Hepatocyte (in vitro differentiated cells): ENCODE data around the gene SNTG2. TPM values are rescaled to one million over a fixed set of nuclear protein-coding genes. Genes with fewer than 3 reads are reported as not detected.
"Not testable (repeated sequence)": the region's sequence is repeated elsewhere in the genome, so short reads cannot be mapped to it uniquely, and the experiment has no call there.

Experiments
- DNase-seq: peaks from one replicate; pipeline ENCODE4 v3.0.0-alpha.2; 2016; ENCODE audit warnings: low spot score
- H2AFZ ChIP-seq: fragments of 200-600 bp; sonication (generic); 2 replicates; pipeline ENCODE4 v1.6.0; 2016; ENCODE audit warnings: antibody characterized with exemption, mild to moderate bottlenecking
- H3K27ac ChIP-seq: fragments of 200-600 bp; sonication (generic); 2 replicates; pipeline ENCODE4 v1.5.1; 2016; ENCODE audit warnings: mild to moderate bottlenecking
- H3K27me3 ChIP-seq: fragments of 200-600 bp; sonication (generic); 2 replicates; pipeline ENCODE4 v1.6.1; 2016
- H3K36me3 ChIP-seq: fragments of 200-600 bp; sonication (generic); replicated peaks from 2 replicates; pipeline ENCODE4 v1.5.1; 2016; ENCODE audit warnings: low read depth; ENCODE audit not compliant: insufficient read depth
- H3K4me1 ChIP-seq: fragments of 200-600 bp; sonication (generic); 2 replicates; pipeline ENCODE4 v1.5.1; 2016; ENCODE audit warnings: mild to moderate bottlenecking, moderate library complexity; ENCODE audit not compliant: insufficient read depth
- H3K4me2 ChIP-seq: fragments of 200-600 bp; sonication (generic); 2 replicates; pipeline ENCODE4 v1.6.0; 2016
- H3K4me3 ChIP-seq: fragments of 200-600 bp; sonication (generic); 2 replicates; pipeline ENCODE4 v1.5.1; 2016; ENCODE audit warnings: mild to moderate bottlenecking
- H3K79me2 ChIP-seq: fragments of 200-600 bp; sonication (generic); 2 replicates; pipeline ENCODE4 v1.6.0; 2017; ENCODE audit warnings: mild to moderate bottlenecking
- H3K9me2 ChIP-seq: fragments of 200-600 bp; sonication (generic); replicated peaks from 2 replicates; pipeline ENCODE4 v1.6.0; 2017; ENCODE audit warnings: mild to moderate bottlenecking; ENCODE audit not compliant: insufficient read depth
- H3K9me3 ChIP-seq: fragments of 200-600 bp; sonication (generic); 2 replicates; pipeline ENCODE4 v1.5.1; 2016; ENCODE audit warnings: low read depth, mild to moderate bottlenecking
- H4K20me1 ChIP-seq: fragments of 200-600 bp; sonication (generic); 2 replicates; pipeline ENCODE4 v1.6.0; 2016; ENCODE audit warnings: mild to moderate bottlenecking; ENCODE audit not compliant: insufficient read depth, poor library complexity, severe bottlenecking
- EZH2 ChIP-seq: fragments of 200-600 bp; sonication (generic); IDR thresholded peaks from 2 replicates; pipeline ENCODE4 v1.6.1; 2016; ENCODE audit warnings: antibody characterized with exemption, mild to moderate bottlenecking, borderline replicate concordance
- EZH2phosphoT487 ChIP-seq: fragments of 200-600 bp; sonication (generic); IDR thresholded peaks from one replicate; pipeline ENCODE4 v1.6.1; 2018; ENCODE audit warnings: antibody characterized with exemption, mild to moderate bottlenecking, low read depth, moderate library complexity; ENCODE audit not compliant: unreplicated experiment, severe bottlenecking
- WGBS: methylation state at CpG from one replicate; pipeline ENCODE4 v1.1.6; 2016; ENCODE audit warnings: low lambda C conversion rate; ENCODE audit errors: missing lambda C conversion rate; 5-methylcytosine and 5-hydroxymethylcytosine counted together
- polyA plus RNA-seq: library from polyadenylated mRNA; unstranded; fragments of >200 nt; fragmentation: Nextera tagmentation; extraction: Ambion mirVana; gene quantifications from 2 replicates; pipeline ENCODE4 v1.2.1, GENCODE V29; 2016
- total RNA-seq: library from RNA; depleted of rRNA; stranded (reverse); fragments of >200 nt; gene quantifications from 2 replicates; pipeline ENCODE4 v1.2.3, GENCODE V29; 2014
- TF ChIP-seq, protein P1 (sequence below): fragments of 200-600 bp; sonication (generic); IDR thresholded peaks from 2 replicates; pipeline ENCODE4 v1.5.1; 2016; ENCODE audit warnings: antibody characterized with exemption, mild to moderate bottlenecking; ENCODE audit not compliant: poor library complexity

SNTG2 gene
- total and polyA plus RNA-seq, 2 experiments from 2014 or later: not detected

DNA sequence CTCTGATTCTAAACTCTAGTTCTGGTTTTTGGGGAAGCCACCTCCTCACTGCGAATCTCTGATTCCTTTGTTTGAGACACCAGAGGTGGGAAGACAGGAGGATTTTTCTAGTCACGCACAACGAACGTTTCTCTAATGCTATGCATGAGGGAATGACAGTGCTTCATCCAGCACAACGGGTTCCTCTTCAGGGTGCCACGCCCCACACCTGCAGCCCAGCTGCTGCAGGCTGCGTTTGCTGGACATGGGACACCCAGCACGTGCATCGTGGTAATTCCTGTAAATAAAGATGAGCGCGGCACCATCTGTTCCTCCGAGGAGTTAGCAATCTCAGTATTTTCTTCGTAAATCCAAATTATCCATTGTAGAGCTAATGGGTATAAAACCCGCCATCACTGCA lies 425.1 kb downstream of the SNTG2 start:
- no peaks in the 10 kb centered on the region for H3K79me2 ChIP-seq
- no peak overlapping the region for H2AFZ ChIP-seq
- H3K4me3 ChIP-seq: no peak overlapping the region
- no peak for DNase-seq
- TF ChIP-seq EZH2: no peak
- TF ChIP-seq, protein P1, sequence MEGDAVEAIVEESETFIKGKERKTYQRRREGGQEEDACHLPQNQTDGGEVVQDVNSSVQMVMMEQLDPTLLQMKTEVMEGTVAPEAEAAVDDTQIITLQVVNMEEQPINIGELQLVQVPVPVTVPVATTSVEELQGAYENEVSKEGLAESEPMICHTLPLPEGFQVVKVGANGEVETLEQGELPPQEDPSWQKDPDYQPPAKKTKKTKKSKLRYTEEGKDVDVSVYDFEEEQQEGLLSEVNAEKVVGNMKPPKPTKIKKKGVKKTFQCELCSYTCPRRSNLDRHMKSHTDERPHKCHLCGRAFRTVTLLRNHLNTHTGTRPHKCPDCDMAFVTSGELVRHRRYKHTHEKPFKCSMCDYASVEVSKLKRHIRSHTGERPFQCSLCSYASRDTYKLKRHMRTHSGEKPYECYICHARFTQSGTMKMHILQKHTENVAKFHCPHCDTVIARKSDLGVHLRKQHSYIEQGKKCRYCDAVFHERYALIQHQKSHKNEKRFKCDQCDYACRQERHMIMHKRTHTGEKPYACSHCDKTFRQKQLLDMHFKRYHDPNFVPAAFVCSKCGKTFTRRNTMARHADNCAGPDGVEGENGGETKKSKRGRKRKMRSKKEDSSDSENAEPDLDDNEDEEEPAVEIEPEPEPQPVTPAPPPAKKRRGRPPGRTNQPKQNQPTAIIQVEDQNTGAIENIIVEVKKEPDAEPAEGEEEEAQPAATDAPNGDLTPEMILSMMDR: no peak
- TF ChIP-seq EZH2phosphoT487: no peak
- H3K9me3 ChIP-seq: no peaks in the 10 kb centered on the region
- H4K20me1 ChIP-seq: no peaks in the 10 kb centered on the region
- H3K27ac ChIP-seq: no peak overlapping the region
- H3K4me2 ChIP-seq: no peak overlapping the region
- H3K27me3 ChIP-seq: no peaks in the 10 kb centered on the region
- 91% methylated on average over 14 of the region's 14 CpGs for WGBS
- no peaks in the 10 kb centered on the region for H3K4me1 ChIP-seq
- no peaks in the 10 kb centered on the region for H3K9me2 ChIP-seq
- no peaks in the 10 kb centered on the region for H3K36me3 ChIP-seq

DNA sequence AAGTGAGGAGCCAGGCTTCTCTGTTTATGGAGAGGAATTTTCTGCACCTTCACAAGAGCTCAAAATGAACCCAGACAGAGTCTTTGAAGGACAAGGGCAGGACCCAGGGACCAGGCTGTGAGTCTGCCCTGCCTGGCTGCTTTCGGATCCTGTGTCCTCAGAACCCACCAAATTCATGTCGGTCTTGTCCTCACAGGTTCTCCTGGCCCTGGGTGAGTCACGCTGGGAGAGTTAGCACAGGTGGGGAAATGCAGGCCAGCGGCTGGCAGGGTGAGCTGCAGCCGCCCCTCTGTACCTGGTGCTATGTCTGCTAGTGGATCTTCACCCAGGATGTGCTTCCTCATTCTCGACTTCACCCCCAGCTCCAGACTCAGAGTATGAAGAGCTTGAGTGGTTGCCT lies 426.8 kb downstream of the SNTG2 start:
- no peaks in the 10 kb centered on the region for H3K9me3 ChIP-seq
- TF ChIP-seq EZH2 (no peak), EZH2phosphoT487 (no peak)
- TF ChIP-seq, protein P1: no peak
- no peak overlapping the region for H2AFZ ChIP-seq
- H3K79me2 ChIP-seq: no peaks in the 10 kb centered on the region
- H3K4me2 ChIP-seq: no peak overlapping the region
- DNase-seq: no peak
- no peaks in the 10 kb centered on the region for H3K9me2 ChIP-seq
- no peak overlapping the region for H3K27ac ChIP-seq
- no peak overlapping the region for H3K4me3 ChIP-seq
- WGBS: 83% methylated on average over 6 of the region's 6 CpGs
- no peaks in the 10 kb centered on the region for H4K20me1 ChIP-seq
- no peaks in the 10 kb centered on the region for H3K27me3 ChIP-seq
- H3K36me3 ChIP-seq: no peaks in the 10 kb centered on the region
- no peaks in the 10 kb centered on the region for H3K4me1 ChIP-seq

DNA sequence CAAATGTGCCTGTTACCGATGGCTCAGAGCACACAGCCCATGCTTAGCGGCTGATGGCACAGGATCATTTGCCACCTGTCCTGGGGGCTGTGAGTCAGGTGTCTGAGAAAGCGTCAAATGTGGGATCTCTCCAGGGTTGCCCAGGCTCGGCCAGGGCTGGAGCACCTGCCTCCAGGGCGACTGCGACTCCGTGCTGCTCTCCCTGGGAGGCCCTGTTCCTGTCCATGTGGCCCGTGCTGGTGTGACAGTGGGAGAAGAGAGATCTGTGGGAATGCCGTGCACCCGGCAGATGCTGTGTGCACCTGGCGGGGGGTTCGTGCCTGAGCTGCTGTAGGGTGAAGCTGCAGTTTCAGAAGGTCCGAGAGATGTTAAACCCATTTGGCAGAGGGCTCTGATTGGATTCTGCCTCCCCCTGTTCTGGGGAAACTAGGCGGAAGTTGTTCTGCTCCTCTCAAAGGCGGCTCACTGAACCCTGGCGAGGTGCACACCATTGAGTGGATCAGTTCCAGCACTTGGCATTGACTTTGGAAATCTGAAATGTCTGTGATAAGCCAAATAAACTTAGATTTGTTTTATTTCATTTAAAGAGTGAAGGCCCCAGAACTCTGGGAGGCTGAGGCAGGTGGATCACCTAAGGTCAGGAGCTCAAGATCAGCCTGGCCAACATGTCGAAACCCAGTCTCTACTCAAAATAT lies 428.0 kb downstream of the SNTG2 start:
- Histone ChIP-seq H3K79me2 (no peaks in the 10 kb centered on the region), H3K27me3 (no peaks in the 10 kb centered on the region), H3K4me2 (no peak overlapping the region), H3K36me3 (no peaks in the 10 kb centered on the region), H4K20me1 (no peaks in the 10 kb centered on the region), H3K9me2 (no peaks in the 10 kb centered on the region), H3K27ac (no peak overlapping the region), H3K4me1 (no peaks in the 10 kb centered on the region), H3K4me3 (no peak overlapping the region), H3K9me3 (no peaks in the 10 kb centered on the region), H2AFZ (no peak overlapping the region)
- TF ChIP-seq, protein P1: no peak
- no peak for TF ChIP-seq EZH2
- no peak for TF ChIP-seq EZH2phosphoT487
- whole genome bisulfite sequencing: 86% methylated on average over 17 of the region's 17 CpGs
- DNase-seq: no peak

DNA sequence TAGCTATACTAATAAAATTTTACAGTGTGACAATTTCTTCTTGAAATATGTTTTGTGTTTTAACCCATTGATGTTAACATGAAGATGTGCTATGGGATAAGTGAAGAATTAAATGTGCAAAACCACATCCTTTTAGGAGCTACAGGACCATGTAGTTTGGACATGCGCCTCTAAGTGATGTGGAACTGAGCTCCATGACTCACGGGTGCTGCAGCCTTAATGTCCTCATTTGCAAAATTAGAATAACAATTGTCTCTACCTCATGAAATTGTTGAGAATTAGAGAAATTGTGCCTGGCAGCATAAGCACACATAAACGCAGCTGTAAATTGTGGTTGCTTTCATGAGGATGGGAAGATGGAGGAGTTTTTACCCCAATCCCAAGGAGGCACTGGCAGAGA lies 431.0 kb downstream of the SNTG2 start:
- H3K4me1 ChIP-seq: no peaks in the 10 kb centered on the region
- no peaks in the 10 kb centered on the region for H3K9me2 ChIP-seq
- TF ChIP-seq EZH2 (no peak), EZH2phosphoT487 (no peak)
- TF ChIP-seq, protein P1: no peak
- no peaks in the 10 kb centered on the region for H3K27me3 ChIP-seq
- no peak overlapping the region for H2AFZ ChIP-seq
- H3K36me3 ChIP-seq: no peaks in the 10 kb centered on the region
- no peaks in the 10 kb centered on the region for H3K9me3 ChIP-seq
- no peak overlapping the region for H3K4me2 ChIP-seq
- DNase-seq: no peak
- H4K20me1 ChIP-seq: no peaks in the 10 kb centered on the region
- WGBS: 74% methylated on average over 3 of the region's 3 CpGs
- H3K79me2 ChIP-seq: no peaks in the 10 kb centered on the region
- no peak overlapping the region for H3K27ac ChIP-seq
- no peak overlapping the region for H3K4me3 ChIP-seq

DNA sequence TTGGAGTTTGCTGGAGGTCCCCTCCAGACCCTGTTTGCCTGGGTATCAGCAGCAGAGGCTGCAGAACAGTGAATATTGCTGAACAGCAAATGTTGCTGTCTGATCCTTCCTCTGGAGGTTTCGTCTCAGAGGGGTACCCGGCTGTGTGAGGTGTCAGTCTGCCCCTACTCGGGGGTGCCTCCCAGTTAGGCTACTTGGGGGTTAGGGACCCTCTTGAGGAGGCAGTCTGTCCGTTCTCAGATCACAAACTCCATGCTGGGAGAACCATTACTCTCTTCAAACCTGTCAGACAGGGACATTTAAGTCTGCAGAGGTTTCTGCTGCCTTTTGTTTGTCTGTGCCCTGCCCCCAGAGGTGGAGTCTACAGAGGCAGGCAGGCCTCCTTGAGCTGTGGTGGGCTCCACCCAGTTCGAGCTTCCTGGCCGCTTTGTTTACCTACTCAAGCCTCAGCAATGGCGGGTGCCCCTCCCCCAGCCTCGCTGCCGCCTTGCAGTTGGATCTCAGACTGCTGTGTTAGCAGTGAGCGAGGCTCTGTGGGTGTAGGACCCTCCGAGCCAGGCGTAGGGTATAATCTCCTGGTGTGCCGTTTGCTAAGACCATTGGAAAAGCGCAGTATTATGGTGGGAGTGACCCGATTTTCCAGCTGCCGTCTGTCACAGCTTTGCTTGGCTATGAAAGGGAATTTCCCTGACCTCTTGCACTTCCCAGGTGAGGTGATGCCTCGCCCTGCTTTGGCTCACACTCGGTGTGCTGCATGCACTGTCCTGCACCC lies 437.5 kb downstream of the SNTG2 start:
- 22% methylated on average over 18 of the region's 18 CpGs for WGBS
- not testable (repeated sequence) for H3K27me3 ChIP-seq, H3K79me2 ChIP-seq, H4K20me1 ChIP-seq, DNase-seq, H3K4me1 ChIP-seq, H3K36me3 ChIP-seq, H3K9me3 ChIP-seq, H3K27ac ChIP-seq, H3K4me3 ChIP-seq, H3K9me2 ChIP-seq
- Histone ChIP-seq H2AFZ (peak overlapping the region; percentile 76), H3K4me2 (peak overlapping the region; percentile 75)
